H1 (cell line): Measurements from ENCODE around the gene DELE1. TPM values are rescaled to one million over a fixed set of nuclear protein-coding genes. Genes with fewer than 3 reads are reported as not detected.

Experiments used
- BCL11A ChIP-seq, 2 experiments: IDR thresholded peaks; one replicate each; pipeline ENCODE4 v1.6.1; 2011; ENCODE audit warnings: low read depth in 2 of 2, low read length in 2 of 2, mild to moderate bottlenecking in 2 of 2
- CHD7 ChIP-seq: fragments of 300-600 bp; sonication (generic); IDR thresholded peaks from 2 replicates; pipeline ENCODE4 v1.7.1; 2012; ENCODE audit warnings: low read length, moderate library complexity, mild to moderate bottlenecking, inconsistent platforms; ENCODE audit not compliant: insufficient replicate concordance
- GABPA ChIP-seq: IDR thresholded peaks from 2 replicates; pipeline ENCODE4 v1.6.1; 2011; ENCODE audit warnings: mild to moderate bottlenecking, low read length, moderate library complexity, borderline replicate concordance; ENCODE audit not compliant: insufficient read depth
- MAX ChIP-seq: IDR thresholded peaks from 2 replicates; pipeline ENCODE4 v1.6.1; 2012; ENCODE audit warnings: inconsistent platforms
- NRF1 ChIP-seq: IDR thresholded peaks from 2 replicates; pipeline ENCODE4 v1.6.1; 2011; ENCODE audit warnings: mild to moderate bottlenecking, low read depth, low read length, improper control_type of control experiment
- RBBP5 ChIP-seq: IDR thresholded peaks from 2 replicates; pipeline ENCODE4 v1.7.1; 2012; ENCODE audit warnings: low read depth, mild to moderate bottlenecking, inconsistent platforms, low read length, moderate library complexity, borderline replicate concordance
- SIN3A ChIP-seq, 2 experiments: IDR thresholded peaks in 1 of 2; conservative IDR thresholded peaks in 1 of 2; 2 replicates each; pipeline ENCODE4 v1.6.1; 2011 to 2012; ENCODE audit warnings: low read length in 2 of 2, improper control_type of control experiment in 1 of 2, low read depth in 1 of 2, mild to moderate bottlenecking in 1 of 2
- SIRT6 ChIP-seq: IDR thresholded peaks from one replicate; pipeline ENCODE4 v1.7.1; 2012; ENCODE audit warnings: low read length, inconsistent platforms
- SUZ12 ChIP-seq: fragments of 200-600 bp; sonication (generic); IDR thresholded peaks from 2 replicates; pipeline ENCODE4 v1.6.1; 2012; ENCODE audit warnings: mild to moderate bottlenecking, inconsistent platforms, low read length, moderate library complexity, mixed read lengths
- polyA plus RNA-seq, 7 experiments: library from polyadenylated mRNA; depleted of rRNA in 3 of 7; stranded (reverse) in 5 of 7; unstranded in 2 of 7; fragments of >200 nt in 5 of 7; fragments of 200-250 nt in 2 of 7; gene quantifications; 1 replicate in 5 of 7; 2 replicates in 1 of 7; 4 replicates in 1 of 7; pipeline versions ENCODE4 v1.2.1 to v1.2.3, GENCODE V29; 2011 to 2013; ENCODE audit warnings: missing spikeins in 2 of 7, mixed read lengths in 2 of 7
- total RNA-seq: library from RNA; stranded (reverse); fragmentation: NEBNext Ultra II Directional; extraction: Animal tissue kit (Norgen Biotek cat#: 25700); gene quantifications from 2 replicates; pipeline ENCODE4 v1.2.1, GENCODE V29; 2021

The DELE1 gene
- total and polyA plus RNA-seq, 2 of the 8 experiments (the other 6 are each of a cell fraction or from before 2014, with no cell fraction given) = 61.4 to 114 TPM

GRCh38 chr5:141923448-141924313, at the start of gene DELE1 (continued):
- TF ChIP-seq MAX = peak; percentile 24; the same call in 1 of the 2 replicates
- TF ChIP-seq BCL11A (IDR thresholded peaks at IDR 0.05; ENCODE audit: low read depth in 2 of 2, low read length in 2 of 2) = no peak
- TF ChIP-seq RBBP5 = 0 out of 2 replicates have a peak, but pooled peaks have one; percentile 30
- TF ChIP-seq CHD7 = no peak
- TF ChIP-seq SUZ12 = no peak
- peak in 1 of 2 experiments; percentile 62; a peak in 3 of 4 replicates for TF ChIP-seq SIN3A (conservative IDR thresholded peaks at IDR 0.05 in 1 of 2, IDR thresholded peaks at IDR 0.05 in 1 of 2; ENCODE audit: low read depth in 1 of 2, low read length in 2 of 2)
- peak; percentile 71; the same call in 1 of the 2 replicates for TF ChIP-seq GABPA
- no peak for TF ChIP-seq SIRT6
- TF ChIP-seq NRF1 = no peak
